GM12891 (cell line): Measurements from ENCODE around the gene EFTUD2.

Source experiments
- POLR2A ChIP-seq: IDR thresholded peaks from 2 replicates; pipeline ENCODE4 v1.6.1; 2011; ENCODE audit warnings: low read depth, low read length, control low read depth
- POLR2AphosphoS5 ChIP-seq: IDR thresholded peaks from 2 replicates; pipeline ENCODE4 v1.6.1; 2011; ENCODE audit warnings: low read depth, low read length, control low read depth
- POU2F2 ChIP-seq: IDR thresholded peaks from 2 replicates; pipeline ENCODE4 v1.6.1; 2011; ENCODE audit warnings: low read depth, mild to moderate bottlenecking, control low read depth, low read length, moderate library complexity
- SPI1 ChIP-seq: IDR thresholded peaks from 2 replicates; pipeline ENCODE4 v1.6.1; 2011; ENCODE audit warnings: low read depth, low read length, control low read depth
- TAF1 ChIP-seq: IDR thresholded peaks from 2 replicates; pipeline ENCODE4 v1.6.1; 2011; ENCODE audit warnings: low read depth, low read length, control low read depth

- TF ChIP-seq POLR2A = no peak
- TF ChIP-seq POLR2AphosphoS5 = no peak
- TF ChIP-seq TAF1 = no peak
- TF ChIP-seq POU2F2 = no peak
- no peak for TF ChIP-seq SPI1
These were observed 7.8 kb upstream of the EFTUD2 start for GRCh38 chr17:44906763-44907728.
